GM12878 (cell line): Measurements from ENCODE around the gene TNFAIP8L3. TPM values are rescaled to one million over a fixed set of nuclear protein-coding genes. Genes with fewer than 3 reads are reported as not detected.
A peak's percentile ranks its signal among the peaks of the same experiment; 100 is the strongest.

ENCODE experiments used
- ATAC-seq: fragments of 200-7000 bp; cut with Tn5 transposase; 3 replicates; pipeline ENCODE4 v1.9.1; 2020; ENCODE audit warnings: mild to moderate bottlenecking, moderate library complexity
- Bru-seq: library from RNA; stranded (reverse); fragments of 400-500 nt; gene quantifications from one replicate; lab custom pipeline; 2021; lab: Mats Ljungman, UMichigan
- BruChase-seq, 2 experiments: library from RNA; stranded (reverse); fragments of 400-500 nt; gene quantifications; one replicate each; lab custom pipeline; 2021; lab: Mats Ljungman, UMichigan
- BruUV-seq: library from RNA; stranded (reverse); fragments of 400-500 nt; replicated peaks from 2 replicates; lab custom pipeline; 2021; lab: Mats Ljungman, UMichigan
- CTCF ChIA-PET: fragments of 300-600 bp; sonication (Branson Sonifier 250); formaldehyde crosslinking; extraction: SDS; loops from one replicate; lab custom pipeline; 2021; ENCODE audit warnings: inconsistent platforms; lab: Yijun Ruan, JAX
- POLR2A ChIA-PET: fragments of 350-600 bp; formaldehyde crosslinking; extraction: SDS; loops from one replicate; lab custom pipeline; 2021; ENCODE audit warnings: inconsistent platforms; lab: Charles Lee
- RAD21 ChIA-PET: fragments of 300-600 bp; sonication (Branson Sonifier 250); formaldehyde crosslinking; loops from one replicate; lab custom pipeline; 2023; ENCODE audit warnings: antibody characterized with exemption; ENCODE audit not compliant: unreplicated experiment; lab: Charles Lee
- SMC1A ChIA-PET: fragments of 300-600 bp; sonication (Branson Sonifier 250); formaldehyde crosslinking; loops from one replicate; lab custom pipeline; 2023; ENCODE audit not compliant: unreplicated experiment, uncharacterized antibody; lab: Charles Lee
- DNase-seq: peaks from one replicate; pipeline ENCODE4 v3.0.0-alpha.2; 2011; ENCODE audit warnings: low read depth, low spot score
- FAIRE-seq: peaks from 3 replicates; lab custom pipeline; 2011; peaks lifted over from hg19 to GRCh38; lab: Jason Lieb, UNC
- H2AFZ ChIP-seq: 2 replicates; pipeline ENCODE4 v1.6.0; 2011; ENCODE audit warnings: low read depth, low read length, control low read depth; ENCODE audit not compliant: control insufficient read depth
- H3K27ac ChIP-seq: 2 replicates; pipeline ENCODE4 v1.5.1; 2011; ENCODE audit warnings: control low read depth; ENCODE audit not compliant: control insufficient read depth, insufficient read depth
- H3K27me3 ChIP-seq, 2 experiments: replicated peaks in 1 of 2; 2 replicates each; pipeline versions ENCODE4 v1.6.0 to v1.6.1; 2011; ENCODE audit warnings: low read length in 1 of 2; ENCODE audit not compliant: control insufficient read depth in 2 of 2, insufficient read depth in 2 of 2
- H3K36me3 ChIP-seq, 2 experiments: 2 replicates each; pipeline ENCODE4 v1.5.1; 2011; ENCODE audit warnings: low read length in 1 of 2; ENCODE audit not compliant: control insufficient read depth in 2 of 2, insufficient read depth in 2 of 2
- H3K4me1 ChIP-seq: 2 replicates; pipeline ENCODE4 v1.6.1; 2011; ENCODE audit warnings: mild to moderate bottlenecking, low read length, moderate library complexity, mixed read lengths; ENCODE audit not compliant: control insufficient read depth, insufficient read depth
- H3K4me2 ChIP-seq: 2 replicates; pipeline ENCODE4 v1.6.0; 2011; ENCODE audit warnings: control low read depth; ENCODE audit not compliant: control insufficient read depth, insufficient read depth
- H3K4me3 ChIP-seq: fragments of 200-600 bp; sonication (generic); 2 replicates; pipeline ENCODE4 v1.5.1; 2016
- H3K79me2 ChIP-seq: 2 replicates; pipeline ENCODE4 v1.6.0; 2011; ENCODE audit warnings: low read length; ENCODE audit not compliant: control insufficient read depth, insufficient read depth
- H3K9ac ChIP-seq: 2 replicates; pipeline ENCODE4 v1.8.0; 2011; ENCODE audit warnings: low read length, control low read depth, mixed read lengths; ENCODE audit not compliant: control insufficient read depth, insufficient read depth
- H3K9me3 ChIP-seq: replicated peaks from 3 replicates; pipeline ENCODE4 v1.5.1; 2011; ENCODE audit warnings: mild to moderate bottlenecking, low read length; ENCODE audit not compliant: control insufficient read depth, insufficient read depth
- H4K20me1 ChIP-seq: 2 replicates; pipeline ENCODE4 v1.6.0; 2011; ENCODE audit not compliant: control insufficient read depth, insufficient read depth
- BMI1 ChIP-seq: fragments of 450-650 bp; IDR thresholded peaks from 2 replicates; pipeline ENCODE4 v1.6.1; 2016; ENCODE audit warnings: mild to moderate bottlenecking, moderate library complexity, borderline replicate concordance
- E2F8 ChIP-seq: fragments of 450-650 bp; IDR thresholded peaks from 2 replicates; pipeline ENCODE4 v1.6.1; 2018; ENCODE audit warnings: mild to moderate bottlenecking, low read depth, moderate library complexity; ENCODE audit not compliant: partially characterized antibody
- KAT2A ChIP-seq: conservative IDR thresholded peaks from 2 replicates; pipeline ENCODE4 v1.6.1; 2011; ENCODE audit warnings: low read depth, low read length; ENCODE audit not compliant: control insufficient read depth
- LARP7 ChIP-seq: fragments of 450-650 bp; IDR thresholded peaks from 2 replicates; pipeline ENCODE4 v1.6.1; 2017; ENCODE audit warnings: mild to moderate bottlenecking
- MYC ChIP-seq: IDR thresholded peaks from 2 replicates; pipeline ENCODE4 v1.6.1; 2011; ENCODE audit warnings: mild to moderate bottlenecking, low read length, moderate library complexity, inconsistent platforms; ENCODE audit not compliant: insufficient read depth, insufficient replicate concordance, insufficient read length, severe bottlenecking
- NFXL1 ChIP-seq: fragments of 450-650 bp; IDR thresholded peaks from 2 replicates; pipeline ENCODE4 v1.6.1; 2017; ENCODE audit warnings: antibody characterized with exemption, mild to moderate bottlenecking, borderline replicate concordance
- NFYA ChIP-seq: IDR thresholded peaks from 2 replicates; pipeline ENCODE4 v1.6.1; 2011; ENCODE audit warnings: low read depth, mild to moderate bottlenecking, low read length, improper control_type of control experiment, borderline replicate concordance
- WGBS: methylation state at CpG from one replicate; pipeline ENCODE4 v1.1.6; 2016; ENCODE audit warnings: low lambda C conversion rate; ENCODE audit not compliant: insufficient replicate concordance, insufficient coverage; ENCODE audit errors: missing lambda C conversion rate; 5-methylcytosine and 5-hydroxymethylcytosine counted together
- in situ Hi-C: fragments of 300-500 bp; cut with MboI; formaldehyde crosslinking; loops from 9 replicates; pipeline ENCODE4 v1.14.3; 2018; ENCODE audit warnings: mixed read lengths
- intact Hi-C: fragments of 100-400 bp; cut with micrococcal nuclease; formaldehyde crosslinking; loops from one replicate; pipeline ENCODE4 v1.14.2; 2022; ENCODE audit not compliant: unreplicated experiment
- long read RNA-seq, 2 experiments: library from polyadenylated mRNA; unstranded; transcript quantifications; one replicate each; pipeline ENCODE4 v2.0.0, GENCODE V29; 2019 to 2020
- polyA minus RNA-seq, 3 experiments: library from RNA; depleted of rRNA, polyadenylated mRNA; stranded (reverse); fragments of >200 nt; gene quantifications; 2 replicates each; pipeline ENCODE4 v1.2.3, GENCODE V29; 2011
- polyA plus RNA-seq, 11 experiments: library from polyadenylated mRNA; depleted of rRNA in 4 of 11; unstranded in 6 of 11; stranded (reverse) in 5 of 11; fragments of >200 nt; fragmentation: Nextera tagmentation in 4 of 11; fragmentation: Illumina TruSeq in 1 of 11; extraction: Ambion mirVana in 4 of 11; extraction: Trizol in 1 of 11; gene quantifications; 1 replicate in 1 of 11; 2 replicates in 10 of 11; pipeline versions ENCODE4 v1.2.1 to v1.2.3, GENCODE V29; 2011 to 2016; ENCODE audit warnings: inconsistent platforms in 2 of 11, missing spikeins in 2 of 11, low read depth in 1 of 11
- total RNA-seq, 4 experiments: library from RNA; depleted of rRNA in 3 of 4; stranded (reverse); fragments of >200 nt in 3 of 4; fragmentation: Illumina TruSeq in 1 of 4; extraction: Trizol in 1 of 4; gene quantifications; 2 replicates each; pipeline versions ENCODE4 v1.2.1 to v1.2.3, GENCODE V29; 2013 to 2021

Gene TNFAIP8L3
- total RNA-seq (2013; cell fraction: nucleolus; rRNA removed), result 0.21 and 0.86 TPM in 2 replicates
- total RNA-seq (2014; rRNA removed), result not detected in 2 replicates
- not detected in 2 replicates for total RNA-seq (2014; rRNA removed; fragmentation: Illumina TruSeq; extraction: Trizol)
- total RNA-seq (2021), result not detected in 2 replicates
- polyA plus RNA-seq (2011; ENCODE audit: low read depth), result 0.13 TPM
- polyA plus RNA-seq (2011; rRNA removed), result 0.14 and 0.22 TPM in 2 replicates
- polyA plus RNA-seq (2011; cell fraction: cytosol; rRNA removed), result 0.04 and 0.10 TPM in 2 replicates
- not detected in 2 replicates for polyA plus RNA-seq (2011; cell fraction: nucleus; rRNA removed)
- 0.28 and 0.46 TPM in 2 replicates for polyA plus RNA-seq (2012)
- polyA plus RNA-seq (2014; fragmentation: Illumina TruSeq; extraction: Trizol), result not detected in 2 replicates
- polyA plus RNA-seq (2014; fragmentation: Nextera tagmentation; extraction: Ambion mirVana), result not detected
- polyA plus RNA-seq (2014; rRNA removed), result not detected in 2 replicates
- not detected for polyA plus RNA-seq (2016; fragmentation: Nextera tagmentation; extraction: Ambion mirVana)
- not detected in 2 replicates for polyA minus RNA-seq (2011; rRNA and poly(A)+ RNA removed)
- not detected in 2 replicates for polyA minus RNA-seq (2011; cell fraction: cytosol; rRNA and poly(A)+ RNA removed)
- polyA minus RNA-seq (2011; cell fraction: nucleus; rRNA and poly(A)+ RNA removed), result not detected in 2 replicates
- Bru-seq, nascent RNA, result percentile 13 among the genes with signal in this experiment
- percentile 7 among the genes with signal in this experiment for BruChase-seq, experiment 1, labeled RNA remaining after a 6-hour chase
- percentile 6 among the genes with signal in this experiment for BruChase-seq, experiment 2, labeled RNA remaining after a 2-hour chase
- long read RNA-seq, experiment 1, result 0 reads
- long read RNA-seq, experiment 2, result 0 reads

DNA sequence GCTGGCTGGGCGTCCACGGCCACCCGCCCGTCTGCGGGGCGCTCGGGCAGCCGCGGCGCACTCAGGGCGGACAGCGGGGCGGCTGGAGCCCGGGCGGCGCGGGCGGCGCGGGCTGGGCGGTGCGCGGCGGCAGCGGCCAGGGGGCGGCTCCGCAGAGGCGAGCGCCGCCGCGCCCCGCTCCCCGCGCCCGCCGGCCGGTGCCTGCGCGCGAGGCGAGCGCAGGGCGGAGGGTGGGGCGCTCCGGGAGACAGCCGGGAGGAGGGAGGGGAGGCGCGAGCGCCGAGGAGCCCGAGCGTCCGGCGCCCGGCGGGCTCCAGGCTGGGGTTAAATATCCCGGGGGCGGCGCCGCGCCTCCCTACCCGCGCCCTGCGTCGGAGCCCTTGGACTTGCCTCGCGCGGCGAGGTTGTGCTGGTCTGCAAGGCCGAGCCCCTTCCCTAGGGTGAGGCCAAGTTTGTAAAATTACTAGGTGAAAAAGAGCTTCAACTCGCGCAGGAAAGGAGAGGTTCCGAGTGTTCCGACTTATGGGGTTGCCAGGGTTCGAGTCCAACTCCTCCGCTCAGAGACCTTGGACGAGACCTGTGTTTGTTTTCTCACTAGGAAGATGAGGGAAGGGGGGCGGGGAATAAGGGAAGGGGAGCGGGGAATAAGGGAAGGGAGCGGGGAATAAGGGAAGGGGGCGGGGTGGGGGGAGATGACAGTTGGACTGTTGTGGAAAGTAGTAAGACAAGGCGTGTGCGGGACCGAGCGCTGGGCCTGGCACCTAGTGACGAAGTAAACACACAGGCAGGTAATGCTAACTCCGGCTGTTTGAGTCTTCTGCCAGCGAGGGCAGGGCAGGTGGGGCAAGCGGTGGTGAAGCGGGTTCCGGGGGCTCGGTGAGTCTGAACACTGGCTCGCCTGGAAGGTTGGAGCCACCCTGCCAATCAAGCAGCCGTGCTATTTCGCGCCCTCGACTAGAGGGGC is at the start of gene TNFAIP8L3:
TSS of gene TNFAIP8L3 (minus strand) at position 301 of the 964 bp plus-strand sequence. CDS start 311 bp downstream, outside the sequence.
- CTCF ChIA-PET, result no interaction called here
- POLR2A ChIA-PET, result interaction anchor here (0.7 kb wide), 2 partner anchors 15 to 741 kb away, joined by 3 read pairs; no protein-coding TSS in a partner anchor

More for the DNA sequence above, at the start of gene TNFAIP8L3:
- no peak for DNase-seq
- no peak within 1 kb of the TSS; the same call in 1 of the 2 replicates for H3K4me3 ChIP-seq
- RAD21 ChIA-PET, result no interaction called here
- H2AFZ ChIP-seq, result no peak within 1 kb of the TSS
- no peaks in the 10 kb centered on the region for H4K20me1 ChIP-seq
- TF ChIP-seq KAT2A, result no peak
- no peak for TF ChIP-seq MYC
- 0 out of 2 replicates have a peak, but pooled peaks have one; percentile 39 for TF ChIP-seq NFXL1
- TF ChIP-seq NFYA, result no peak
- TF ChIP-seq LARP7, result 0 out of 2 replicates have a peak, but pooled peaks have one; percentile 23
- no peak for TF ChIP-seq E2F8
- no peak for TF ChIP-seq BMI1
- peaks cover 14 to 26% of the 10 kb centered on the region in 2 experiments for H3K27me3 ChIP-seq
- intact Hi-C loops (no loop called here), in situ Hi-C loops (no loop called here)
- no peaks in the 10 kb centered on the region for H3K4me1 ChIP-seq
- ATAC-seq, result no peak
- FAIRE-seq, result no peak
- H3K36me3 ChIP-seq, result no peaks in the 10 kb centered on the region
- no peaks in the 10 kb centered on the region for H3K79me2 ChIP-seq
- peak within 1 kb of the TSS; percentile 66; the same call in 1 of the 2 replicates for H3K4me2 ChIP-seq
- 15% methylated on average over 40 of the region's 98 CpGs for WGBS
- SMC1A ChIA-PET, result no interaction called here
- H3K9me3 ChIP-seq, result no peaks in the 10 kb centered on the region
- no TSS peak for BruUV-seq
- no peak within 1 kb of the TSS for H3K9ac ChIP-seq
- no peak within 1 kb of the TSS for H3K27ac ChIP-seq
